WERI-Rb-1 (cell line): ENCODE results near the gene ELF5.

Source experiments
- DNase-seq: peaks from one replicate; pipeline ENCODE4 v3.0.0-alpha.2; 2020
- H3K27ac ChIP-seq: fragments of 250-450 bp; sonication (Bioruptor Pico); 2 replicates; pipeline ENCODE4 v1.5.1; 2020; ENCODE audit warnings: mild to moderate bottlenecking, moderate library complexity
- H3K27me3 ChIP-seq: fragments of 250-450 bp; sonication (Bioruptor Pico); 2 replicates; pipeline ENCODE4 v1.5.1; 2021; ENCODE audit warnings: mild to moderate bottlenecking, low read depth, moderate library complexity; ENCODE audit not compliant: insufficient read depth, severe bottlenecking
- H3K36me3 ChIP-seq: fragments of 250-450 bp; sonication (Bioruptor Pico); 2 replicates; pipeline ENCODE4 v1.5.1; 2020; ENCODE audit warnings: mild to moderate bottlenecking, moderate library complexity
- H3K4me3 ChIP-seq: 2 replicates; pipeline ENCODE4 v1.5.1; 2011; ENCODE audit warnings: low read depth, mild to moderate bottlenecking, control low read depth, low read length
- H3K9me3 ChIP-seq: fragments of 250-450 bp; sonication (Bioruptor Pico); 2 replicates; pipeline ENCODE4 v1.5.1; 2021; ENCODE audit warnings: mild to moderate bottlenecking, moderate library complexity; ENCODE audit not compliant: severe bottlenecking
- TF ChIP-seq, protein P1 (sequence below): IDR thresholded peaks from 2 replicates; pipeline ENCODE4 v1.5.1; 2011; ENCODE audit warnings: low read depth, mild to moderate bottlenecking, control low read depth, inconsistent platforms, low read length

ELF5 gene

DNA sequence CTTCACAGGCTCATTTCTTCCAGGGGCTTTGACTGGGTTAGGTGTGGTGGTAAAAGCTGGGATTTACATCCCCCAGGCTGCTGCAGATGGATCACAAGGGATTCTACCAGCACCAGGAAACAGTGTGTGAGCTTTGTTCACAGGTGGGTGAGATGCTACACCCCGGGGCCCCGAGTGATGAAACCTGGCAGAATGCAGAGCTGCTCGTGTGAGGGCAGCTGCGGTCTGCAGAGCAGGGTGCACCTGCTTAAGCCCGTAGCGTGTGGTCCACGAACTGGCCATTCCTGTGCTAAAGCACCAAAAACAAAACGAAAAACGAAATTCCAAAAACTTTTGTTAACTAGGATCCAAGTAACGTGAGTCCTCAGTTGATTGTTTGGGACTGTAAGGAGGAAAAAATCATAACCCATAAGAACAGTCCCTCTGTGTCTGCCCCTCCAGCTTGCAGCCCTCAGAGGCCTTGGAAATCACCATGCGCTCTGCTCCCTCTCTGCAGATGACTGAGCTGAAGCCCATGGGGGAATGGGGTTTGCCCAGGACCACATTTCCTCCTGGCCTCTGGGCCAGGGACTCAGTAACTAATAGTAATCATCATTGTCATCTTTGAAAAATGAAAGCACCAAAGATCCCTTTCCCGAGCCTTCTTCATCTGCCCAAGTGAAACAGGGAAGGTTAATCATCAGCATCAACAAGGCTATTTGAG lies 24.6 kb downstream of the ELF5 start:
- no peak for DNase-seq
- no peaks in the 10 kb centered on the region for H3K9me3 ChIP-seq
- no peaks in the 10 kb centered on the region for H3K36me3 ChIP-seq
- TF ChIP-seq, protein P1, sequence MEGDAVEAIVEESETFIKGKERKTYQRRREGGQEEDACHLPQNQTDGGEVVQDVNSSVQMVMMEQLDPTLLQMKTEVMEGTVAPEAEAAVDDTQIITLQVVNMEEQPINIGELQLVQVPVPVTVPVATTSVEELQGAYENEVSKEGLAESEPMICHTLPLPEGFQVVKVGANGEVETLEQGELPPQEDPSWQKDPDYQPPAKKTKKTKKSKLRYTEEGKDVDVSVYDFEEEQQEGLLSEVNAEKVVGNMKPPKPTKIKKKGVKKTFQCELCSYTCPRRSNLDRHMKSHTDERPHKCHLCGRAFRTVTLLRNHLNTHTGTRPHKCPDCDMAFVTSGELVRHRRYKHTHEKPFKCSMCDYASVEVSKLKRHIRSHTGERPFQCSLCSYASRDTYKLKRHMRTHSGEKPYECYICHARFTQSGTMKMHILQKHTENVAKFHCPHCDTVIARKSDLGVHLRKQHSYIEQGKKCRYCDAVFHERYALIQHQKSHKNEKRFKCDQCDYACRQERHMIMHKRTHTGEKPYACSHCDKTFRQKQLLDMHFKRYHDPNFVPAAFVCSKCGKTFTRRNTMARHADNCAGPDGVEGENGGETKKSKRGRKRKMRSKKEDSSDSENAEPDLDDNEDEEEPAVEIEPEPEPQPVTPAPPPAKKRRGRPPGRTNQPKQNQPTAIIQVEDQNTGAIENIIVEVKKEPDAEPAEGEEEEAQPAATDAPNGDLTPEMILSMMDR = no peak
- no peak overlapping the region for H3K4me3 ChIP-seq
- H3K27ac ChIP-seq = no peak overlapping the region
- H3K27me3 ChIP-seq = no peaks in the 10 kb centered on the region

DNA sequence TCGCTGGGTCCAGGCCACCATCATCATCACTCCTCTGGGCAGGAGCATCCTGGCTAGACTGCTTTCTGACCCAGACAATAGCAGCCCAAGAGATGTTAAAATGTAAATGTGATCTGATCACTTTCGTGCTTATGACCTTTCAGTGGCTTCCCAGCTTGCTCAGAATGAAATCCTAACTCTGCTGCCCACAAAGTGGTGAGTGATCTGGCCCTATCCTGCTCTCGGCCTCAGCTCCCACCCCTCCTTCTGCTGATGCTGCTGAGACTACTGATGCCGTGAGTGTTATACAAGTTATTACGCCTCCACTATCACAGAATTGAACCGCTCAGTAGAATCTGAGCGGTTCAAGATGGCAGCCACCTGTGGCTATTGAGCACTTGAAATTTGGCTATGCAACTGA lies 26.2 kb downstream of the ELF5 start:
- Histone ChIP-seq H3K27me3 (no peaks in the 10 kb centered on the region), H3K27ac (no peak overlapping the region), H3K4me3 (no peak overlapping the region), H3K9me3 (no peaks in the 10 kb centered on the region), H3K36me3 (no peaks in the 10 kb centered on the region)
- TF ChIP-seq, protein P1 = no peak
- DNase-seq = no peak

DNA sequence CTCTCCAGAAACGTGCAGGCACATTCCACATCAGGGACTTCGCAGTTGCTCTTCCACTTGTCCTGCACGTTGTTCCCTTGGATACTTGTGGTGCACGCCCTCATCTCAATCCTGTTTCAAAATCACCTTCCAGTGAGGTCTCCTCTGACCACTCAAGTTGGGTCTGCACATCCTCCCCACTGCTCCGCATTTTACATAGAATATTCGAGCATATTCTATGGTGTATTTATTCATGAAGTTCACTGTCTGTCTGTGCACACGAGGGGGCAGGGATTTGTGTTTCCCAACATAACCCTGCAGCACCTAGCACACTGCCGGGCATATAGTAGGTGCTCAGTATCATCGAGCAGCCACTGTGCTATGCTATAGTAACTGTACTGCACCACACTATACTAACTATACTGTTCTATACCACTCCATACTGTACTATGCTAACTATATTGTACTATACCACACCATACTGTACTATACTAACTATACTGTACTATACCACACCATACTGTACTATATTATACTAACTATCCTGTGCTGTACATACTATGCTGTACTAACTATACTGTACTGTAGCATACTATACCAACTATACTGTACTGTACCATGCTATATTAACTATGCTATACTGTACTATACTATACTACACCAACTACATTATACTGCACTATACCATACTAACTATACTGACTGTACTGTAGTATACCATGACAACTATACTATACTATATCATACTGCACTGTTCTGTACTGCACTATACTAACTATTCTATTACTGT lies 30.3 kb downstream of the ELF5 start:
- no peak overlapping the region for H3K4me3 ChIP-seq
- H3K9me3 ChIP-seq = no peaks in the 10 kb centered on the region
- DNase-seq = no peak
- TF ChIP-seq, protein P1 = no peak
- H3K36me3 ChIP-seq = no peaks in the 10 kb centered on the region
- H3K27me3 ChIP-seq = no peaks in the 10 kb centered on the region
- no peak overlapping the region for H3K27ac ChIP-seq

DNA sequence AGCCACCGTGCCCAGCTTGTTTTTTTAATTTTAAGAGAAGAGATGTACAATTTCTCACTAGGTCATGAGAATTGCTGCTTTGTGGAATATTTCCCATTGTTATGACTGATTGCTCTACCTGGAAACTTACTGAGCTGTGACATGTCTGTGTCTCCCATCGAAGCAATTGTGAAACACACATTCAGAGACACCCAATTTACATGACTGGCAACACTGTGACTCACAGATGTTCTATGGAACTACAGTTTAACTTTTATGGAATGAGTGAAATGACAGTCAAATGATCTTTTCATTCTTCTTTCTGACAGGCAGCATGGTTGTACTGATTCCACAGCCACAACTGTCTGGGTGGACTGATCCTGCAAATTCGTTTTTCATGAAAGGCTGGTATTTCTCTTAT lies 32.3 kb downstream of the ELF5 start:
- H3K4me3 ChIP-seq = no peak overlapping the region
- TF ChIP-seq, protein P1 = no peak

DNA sequence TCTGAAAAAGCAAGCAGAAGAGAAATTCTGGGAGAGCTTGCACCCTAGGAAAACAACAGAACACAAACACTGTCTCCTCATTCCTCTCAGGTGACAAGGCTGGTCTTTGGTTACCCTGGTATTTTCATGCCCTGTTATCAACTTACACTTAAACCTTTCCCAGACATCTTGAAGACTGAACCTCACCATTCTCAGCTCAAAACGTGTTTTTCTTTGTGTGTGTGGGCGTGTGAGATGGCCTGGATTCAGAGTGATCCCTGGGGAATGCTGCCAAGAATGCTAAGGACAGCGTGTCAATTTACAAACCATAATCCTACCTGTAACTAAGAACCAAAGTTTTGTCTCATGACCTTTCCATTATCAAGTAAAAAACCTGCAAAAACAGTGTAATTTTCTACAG lies 33.3 kb downstream of the ELF5 start:
- no peaks in the 10 kb centered on the region for H3K36me3 ChIP-seq
- H3K9me3 ChIP-seq = no peaks in the 10 kb centered on the region
- no peaks in the 10 kb centered on the region for H3K27me3 ChIP-seq
- TF ChIP-seq, protein P1 = no peak
- no peak for DNase-seq
- no peak overlapping the region for H3K4me3 ChIP-seq
- H3K27ac ChIP-seq = no peak overlapping the region

More for the DNA sequence above, 32.3 kb downstream of the ELF5 start:
- Histone ChIP-seq H3K27ac (no peak overlapping the region), H3K9me3 (no peaks in the 10 kb centered on the region), H3K36me3 (no peaks in the 10 kb centered on the region), H3K27me3 (no peaks in the 10 kb centered on the region)
- DNase-seq = no peak
